ENCODE measurements around the gene TUBB3.
"Not testable (repeated sequence)": the region's sequence is repeated elsewhere in the genome, so short reads cannot be mapped to it uniquely, and the experiment has no call there.

TUBB3 gene

DNA sequence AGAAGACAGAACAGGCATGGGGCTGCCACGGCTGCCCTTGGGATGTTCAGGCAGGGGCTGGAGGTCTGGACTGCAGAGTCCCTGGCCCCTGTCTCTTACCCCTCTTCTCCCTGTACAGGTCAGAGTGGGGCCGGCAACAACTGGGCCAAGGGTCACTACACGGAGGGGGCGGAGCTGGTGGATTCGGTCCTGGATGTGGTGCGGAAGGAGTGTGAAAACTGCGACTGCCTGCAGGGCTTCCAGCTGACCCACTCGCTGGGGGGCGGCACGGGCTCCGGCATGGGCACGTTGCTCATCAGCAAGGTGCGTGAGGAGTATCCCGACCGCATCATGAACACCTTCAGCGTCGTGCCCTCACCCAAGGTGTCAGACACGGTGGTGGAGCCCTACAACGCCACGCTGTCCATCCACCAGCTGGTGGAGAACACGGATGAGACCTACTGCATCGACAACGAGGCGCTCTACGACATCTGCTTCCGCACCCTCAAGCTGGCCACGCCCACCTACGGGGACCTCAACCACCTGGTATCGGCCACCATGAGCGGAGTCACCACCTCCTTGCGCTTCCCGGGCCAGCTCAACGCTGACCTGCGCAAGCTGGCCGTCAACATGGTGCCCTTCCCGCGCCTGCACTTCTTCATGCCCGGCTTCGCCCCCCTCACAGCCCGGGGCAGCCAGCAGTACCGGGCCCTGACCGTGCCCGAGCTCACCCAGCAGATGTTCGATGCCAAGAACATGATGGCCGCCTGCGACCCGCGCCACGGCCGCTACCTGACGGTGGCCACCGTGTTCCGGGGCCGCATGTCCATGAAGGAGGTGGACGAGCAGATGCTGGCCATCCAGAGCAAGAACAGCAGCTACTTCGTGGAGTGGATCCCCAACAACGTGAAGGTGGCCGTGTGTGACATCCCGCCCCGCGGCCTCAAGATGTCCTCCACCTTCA is 11.7 kb downstream of the TUBB3 start:
- no peak overlapping the region for H3K9ac ChIP-seq
- H3K79me2 ChIP-seq (ENCODE audit: insufficient read depth, low read depth) = no peaks in the 10 kb centered on the region
- TF ChIP-seq CTCF (conservative IDR thresholded peaks at IDR 0.05; ENCODE audit: low read depth, low read length) = no peak
- no peak overlapping the region for H3K4me3 ChIP-seq (IDR thresholded peaks at IDR 0.05; ENCODE audit: insufficient read depth, low read depth, low read length)
- H3K27me3 ChIP-seq (ENCODE audit: insufficient read depth, low read depth) = peaks cover 86% of the 10 kb centered on the region
- no peak overlapping the region for H3K27ac ChIP-seq
- no peak overlapping the region for H3K4me2 ChIP-seq
- H3K36me3 ChIP-seq (ENCODE audit: insufficient read depth) = no peaks in the 10 kb centered on the region
- H3K4me1 ChIP-seq (ENCODE audit: low read depth, poor library complexity, severe bottlenecking) = no peaks in the 10 kb centered on the region
- H4K20me1 ChIP-seq (ENCODE audit: insufficient read depth) = no peaks in the 10 kb centered on the region
- H2AFZ ChIP-seq (ENCODE audit: low read depth) = no peak overlapping the region

GRCh38 chr16:89935620-89936019 is 12.5 kb downstream of the TUBB3 start:
- not testable (repeated sequence) for H3K79me2 ChIP-seq (ENCODE audit: insufficient read depth, low read depth); H3K4me1 ChIP-seq (ENCODE audit: low read depth, poor library complexity, severe bottlenecking); H3K4me2 ChIP-seq; H3K9ac ChIP-seq; H3K4me3 ChIP-seq (IDR thresholded peaks at IDR 0.05; ENCODE audit: insufficient read depth, low read depth, low read length); H3K36me3 ChIP-seq (ENCODE audit: insufficient read depth); H3K27ac ChIP-seq; H4K20me1 ChIP-seq (ENCODE audit: insufficient read depth); H2AFZ ChIP-seq (ENCODE audit: low read depth)
- H3K27me3 ChIP-seq (ENCODE audit: insufficient read depth, low read depth) = peaks cover 86% of the 10 kb centered on the region

- Histone ChIP-seq H3K27me3 (ENCODE audit: insufficient read depth, low read depth) (peaks cover 86% of the 10 kb centered on the region), H2AFZ (ENCODE audit: low read depth) (no peak overlapping the region), H3K4me1 (ENCODE audit: low read depth, poor library complexity, severe bottlenecking) (no peaks in the 10 kb centered on the region), H3K4me2 (no peak overlapping the region), H3K36me3 (ENCODE audit: insufficient read depth) (no peaks in the 10 kb centered on the region), H3K27ac (no peak overlapping the region), H3K79me2 (ENCODE audit: insufficient read depth, low read depth) (no peaks in the 10 kb centered on the region), H3K9ac (no peak overlapping the region), H4K20me1 (ENCODE audit: insufficient read depth) (no peaks in the 10 kb centered on the region), H3K4me3 (IDR thresholded peaks at IDR 0.05; ENCODE audit: insufficient read depth, low read depth, low read length) (no peak overlapping the region)
- TF ChIP-seq CTCF (conservative IDR thresholded peaks at IDR 0.05; ENCODE audit: low read depth, low read length) = no peak
Measured at GRCh38 chr16:89936034-89936433, 12.9 kb downstream of the TUBB3 start.

DNA sequence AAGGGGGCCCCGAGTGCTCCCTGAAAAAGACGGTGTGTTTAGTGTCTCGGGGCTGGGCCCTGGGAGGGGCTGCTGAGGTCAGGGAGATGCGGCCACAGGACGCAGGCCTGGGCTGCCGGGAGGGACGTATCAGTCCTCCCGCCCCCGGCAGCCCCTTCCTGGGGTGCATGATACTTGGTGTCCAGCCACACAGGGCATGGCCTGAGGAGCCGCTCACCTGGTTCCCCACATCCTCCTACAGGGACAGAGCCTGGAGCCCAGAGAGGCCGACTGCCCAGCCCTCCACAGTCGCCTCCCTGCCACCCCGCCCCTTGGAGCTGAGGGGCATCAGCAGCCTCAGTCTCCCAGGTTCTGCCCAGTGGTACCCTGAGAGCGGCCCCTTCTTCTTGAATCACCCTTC is 13.4 kb downstream of the TUBB3 start:
- H3K27me3 ChIP-seq (ENCODE audit: insufficient read depth, low read depth) = peaks cover 84% of the 10 kb centered on the region
- no peaks in the 10 kb centered on the region for H3K79me2 ChIP-seq (ENCODE audit: insufficient read depth, low read depth)
- no peak for TF ChIP-seq CTCF (conservative IDR thresholded peaks at IDR 0.05; ENCODE audit: low read depth, low read length)
- H3K4me2 ChIP-seq = no peak overlapping the region
- no peak overlapping the region for H2AFZ ChIP-seq (ENCODE audit: low read depth)
- no peak overlapping the region for H3K27ac ChIP-seq
- no peak overlapping the region for H3K9ac ChIP-seq
- no peaks in the 10 kb centered on the region for H3K4me1 ChIP-seq (ENCODE audit: low read depth, poor library complexity, severe bottlenecking)
- no peaks in the 10 kb centered on the region for H3K36me3 ChIP-seq (ENCODE audit: insufficient read depth)
- no peak overlapping the region for H3K4me3 ChIP-seq (IDR thresholded peaks at IDR 0.05; ENCODE audit: insufficient read depth, low read depth, low read length)
- H4K20me1 ChIP-seq (ENCODE audit: insufficient read depth) = no peaks in the 10 kb centered on the region

DNA sequence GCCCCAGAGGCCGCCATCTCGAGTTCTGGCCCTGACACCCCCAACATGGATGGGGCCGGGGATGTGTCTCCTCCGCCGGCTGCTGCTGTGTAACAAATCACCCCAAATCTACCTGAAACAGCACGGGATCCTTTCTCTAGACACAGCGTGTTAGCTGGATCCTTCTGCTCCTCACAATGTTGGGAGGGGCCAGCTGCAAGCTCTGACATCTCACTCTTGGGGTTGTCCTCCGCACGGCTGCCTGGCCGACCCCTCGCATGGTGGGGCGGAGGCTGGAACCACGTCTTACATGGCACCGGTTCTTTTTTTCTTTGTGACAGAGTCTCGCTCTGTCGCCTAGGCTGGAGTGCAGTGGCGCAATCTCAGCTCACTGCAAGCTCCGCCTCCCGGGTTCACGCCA is 13.8 kb downstream of the TUBB3 start:
- Histone ChIP-seq H3K4me3 (IDR thresholded peaks at IDR 0.05; ENCODE audit: insufficient read depth, low read depth, low read length) (no peak overlapping the region), H3K4me2 (no peak overlapping the region), H3K9ac (no peak overlapping the region), H2AFZ (ENCODE audit: low read depth) (no peak overlapping the region), H3K79me2 (ENCODE audit: insufficient read depth, low read depth) (no peaks in the 10 kb centered on the region), H3K27ac (no peak overlapping the region), H3K36me3 (ENCODE audit: insufficient read depth) (no peaks in the 10 kb centered on the region), H3K27me3 (ENCODE audit: insufficient read depth, low read depth) (peaks cover 83% of the 10 kb centered on the region), H3K4me1 (ENCODE audit: low read depth, poor library complexity, severe bottlenecking) (no peaks in the 10 kb centered on the region), H4K20me1 (ENCODE audit: insufficient read depth) (no peaks in the 10 kb centered on the region)
- no peak for TF ChIP-seq CTCF (conservative IDR thresholded peaks at IDR 0.05; ENCODE audit: low read depth, low read length)
